Measurements from ENCODE around the gene GABRR3.

- TF ChIP-seq POLR2A (IDR thresholded peaks at IDR 0.05): no peak
- TF ChIP-seq CTCF (IDR thresholded peaks at IDR 0.05): peak; percentile 76 to 98 (median 85)
Observed at GRCh38 chr3:98039322-98040024, 4.4 kb upstream of the GABRR3 start.

All from prostate gland (tissue), 2 donors.